ENCODE data around the gene ZBTB32. TPM values are rescaled to one million over a fixed set of nuclear protein-coding genes. Genes with fewer than 3 reads are reported as not detected.
"Not testable (repeated sequence)": the region's sequence is repeated elsewhere in the genome, so short reads cannot be mapped to it uniquely, and the experiment has no call there.

The ZBTB32 gene
- total RNA-seq, 2 donors from 2014 or later, result not detected

DNA sequence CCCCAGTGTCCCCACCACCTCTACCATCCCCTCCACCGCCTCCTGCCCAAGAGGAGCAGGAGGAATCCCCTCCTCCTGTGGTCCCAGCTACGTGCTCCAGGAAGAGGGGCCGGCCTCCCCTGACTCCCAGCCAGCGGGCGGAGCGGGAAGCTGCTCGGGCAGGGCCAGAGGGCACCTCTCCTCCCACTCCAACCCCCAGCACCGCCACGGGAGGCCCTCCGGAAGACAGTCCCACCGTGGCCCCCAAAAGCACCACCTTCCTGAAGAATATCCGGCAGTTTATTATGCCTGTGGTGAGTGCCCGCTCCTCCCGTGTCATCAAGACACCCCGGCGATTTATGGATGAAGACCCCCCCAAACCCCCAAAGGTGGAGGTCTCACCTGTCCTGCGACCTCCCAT is 16.3 kb downstream of the ZBTB32 start:
- DNase-seq (ENCODE audit: low spot score), result no peak
- TF ChIP-seq CTCF (IDR thresholded peaks at IDR 0.05), result no peak
- H3K4me1 ChIP-seq, result peaks cover 0 to 26% of the 10 kb centered on the region in 2 donors
- H3K27ac ChIP-seq, result no peak overlapping the region
- H3K9me3 ChIP-seq, result no peaks in the 10 kb centered on the region
- no peaks in the 10 kb centered on the region for H3K27me3 ChIP-seq
- H3K4me3 ChIP-seq, result no peak overlapping the region
- peaks cover 56% of the 10 kb centered on the region for H3K36me3 ChIP-seq

- no peak for DNase-seq (ENCODE audit: low spot score)
- Histone ChIP-seq H3K4me1 (peaks cover 0 to 19% of the 10 kb centered on the region in 2 donors), H3K4me3 (no peak overlapping the region), H3K36me3 (peaks cover 63% of the 10 kb centered on the region), H3K27ac (no peak overlapping the region), H3K9me3 (no peaks in the 10 kb centered on the region), H3K27me3 (no peaks in the 10 kb centered on the region)
- TF ChIP-seq CTCF (IDR thresholded peaks at IDR 0.05), result no peak
Measured at GRCh38 chr19:35721374-35721773, 17.0 kb downstream of the ZBTB32 start.

- H3K4me1 ChIP-seq, result peaks cover 0 to 17% of the 10 kb centered on the region in 2 donors
- no peak for TF ChIP-seq CTCF (IDR thresholded peaks at IDR 0.05)
- H3K9me3 ChIP-seq, result no peaks in the 10 kb centered on the region
- no peaks in the 10 kb centered on the region for H3K27me3 ChIP-seq
- H3K36me3 ChIP-seq, result peaks cover 72% of the 10 kb centered on the region
- no peak overlapping the region for H3K27ac ChIP-seq
- DNase-seq (ENCODE audit: low spot score), result no peak
- H3K4me3 ChIP-seq, result no peak overlapping the region
Measured at GRCh38 chr19:35722461-35722860, 18.1 kb downstream of the ZBTB32 start.

GRCh38 chr19:35722897-35723296 is 18.5 kb downstream of the ZBTB32 start:
- H3K9me3 ChIP-seq, result no peaks in the 10 kb centered on the region
- peaks cover 0 to 17% of the 10 kb centered on the region in 2 donors for H3K4me1 ChIP-seq
- H3K27ac ChIP-seq, result no peak overlapping the region
- DNase-seq (ENCODE audit: low spot score), result no peak
- no peak for TF ChIP-seq CTCF (IDR thresholded peaks at IDR 0.05)
- H3K4me3 ChIP-seq, result no peak overlapping the region
- peaks cover 77% of the 10 kb centered on the region for H3K36me3 ChIP-seq
- no peaks in the 10 kb centered on the region for H3K27me3 ChIP-seq

DNA sequence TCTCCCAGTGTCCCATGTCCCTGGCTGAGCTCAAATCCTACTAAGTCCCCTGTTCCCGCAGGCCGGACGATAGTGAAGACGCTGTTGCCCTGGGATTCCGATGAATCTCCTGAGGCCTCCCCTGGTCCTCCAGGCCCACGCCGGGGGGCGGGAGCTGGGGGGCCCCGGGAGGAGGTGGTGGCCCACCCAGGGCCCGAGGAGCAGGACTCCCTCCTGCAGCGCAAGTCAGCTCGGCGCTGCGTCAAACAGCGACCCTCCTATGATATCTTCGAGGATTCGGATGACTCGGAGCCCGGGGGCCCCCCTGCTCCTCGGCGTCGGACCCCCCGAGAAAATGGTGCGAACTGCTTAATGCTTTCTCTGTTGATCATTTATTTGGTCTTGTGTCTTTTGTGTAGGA is 19.3 kb downstream of the ZBTB32 start:
- DNase-seq (ENCODE audit: low spot score), result no peak
- Histone ChIP-seq H3K27ac (no peak overlapping the region), H3K4me1 (peaks cover 0 to 15% of the 10 kb centered on the region in 2 donors), H3K27me3 (no peaks in the 10 kb centered on the region), H3K36me3 (peaks cover 84% of the 10 kb centered on the region), H3K4me3 (no peak overlapping the region), H3K9me3 (no peaks in the 10 kb centered on the region)
- TF ChIP-seq CTCF (IDR thresholded peaks at IDR 0.05), result no peak

DNA sequence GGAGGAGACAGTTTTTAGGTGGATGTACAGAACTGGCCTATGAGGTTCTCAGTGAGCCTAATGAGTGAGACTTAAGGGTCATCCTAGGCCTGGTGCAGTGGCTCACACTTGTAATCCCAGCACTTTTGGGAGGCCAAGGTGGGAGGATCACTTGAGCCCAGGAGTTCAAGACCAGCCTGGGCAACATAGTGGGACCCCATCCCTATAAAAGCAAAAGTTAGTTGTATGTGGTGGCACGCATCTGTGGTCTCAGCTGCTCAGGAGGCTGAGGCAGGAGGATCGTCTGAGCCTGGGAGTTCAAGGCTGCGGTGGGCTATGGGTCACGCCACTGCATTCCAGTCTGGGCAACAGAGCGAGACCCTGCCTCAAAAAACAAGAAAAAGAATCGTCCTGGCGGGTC is 19.8 kb downstream of the ZBTB32 start:
- H3K4me3 ChIP-seq; H3K9me3 ChIP-seq; DNase-seq (ENCODE audit: low spot score); H3K27me3 ChIP-seq; H3K27ac ChIP-seq: not testable (repeated sequence)
- peaks cover 0 to 10% of the 10 kb centered on the region in 2 donors for H3K4me1 ChIP-seq
- H3K36me3 ChIP-seq, result peaks cover 89% of the 10 kb centered on the region

All from right atrium auricular region (tissue), 2 donors.